Stimulated activated CD4-positive, alpha-beta T cell treated with anti-CD3 and anti-CD28 coated beads, Interleukin-2, amount 100 ng/mL, for 24 hours (primary cell): ENCODE results near the gene STAT5A.
"Not testable (repeated sequence)": the region's sequence is repeated elsewhere in the genome, so short reads cannot be mapped to it uniquely, and the experiment has no call there.

Experiments used
- DNase-seq, 2 donors: peaks; one replicate each; pipeline ENCODE4 v3.0.0-alpha.2; 2020

STAT5A gene

GRCh38 chr17:42286411-42287221 lies 1.7 kb upstream of the STAT5A start:
- DNase-seq = no peak

GRCh38 chr17:42287305-42287976 lies 857 bp upstream of the STAT5A start:
- DNase-seq = peak; percentile 54 to 62

GRCh38 chr17:42288803-42289610 lies 709 bp downstream of the STAT5A start:
- peak; percentile 65 to 68 for DNase-seq

- DNase-seq = peak; percentile 74 to 77
Observed at GRCh38 chr17:42289611-42290181, 1.4 kb downstream of the STAT5A start.

- DNase-seq = no peak
Observed at GRCh38 chr17:42290577-42290976, 2.3 kb downstream of the STAT5A start.

- no peak for DNase-seq
Observed at GRCh38 chr17:42291129-42291528, 2.8 kb downstream of the STAT5A start.

GRCh38 chr17:42294469-42295398 lies 6.4 kb downstream of the STAT5A start:
- no peak for DNase-seq

GRCh38 chr17:42296012-42296411 lies 7.7 kb downstream of the STAT5A start:
- DNase-seq = no peak

GRCh38 chr17:42297775-42298174 lies 9.5 kb downstream of the STAT5A start:
- DNase-seq = not testable (repeated sequence)

GRCh38 chr17:42299361-42299760 lies 11.1 kb downstream of the STAT5A start:
- not testable (repeated sequence) for DNase-seq

- not testable (repeated sequence) for DNase-seq
Observed at GRCh38 chr17:42299913-42300312, 11.6 kb downstream of the STAT5A start.

GRCh38 chr17:42301022-42301421 lies 12.7 kb downstream of the STAT5A start:
- DNase-seq = no peak

GRCh38 chr17:42303694-42304093 lies 15.4 kb downstream of the STAT5A start:
- DNase-seq = no peak

- DNase-seq = no peak
Observed at GRCh38 chr17:42304187-42305030, 16.1 kb downstream of the STAT5A start.

GRCh38 chr17:42305031-42305330 lies 16.7 kb downstream of the STAT5A start:
- DNase-seq = not testable (repeated sequence)

- no peak for DNase-seq
Observed at GRCh38 chr17:42305543-42306384, 17.5 kb downstream of the STAT5A start.

- DNase-seq = no peak
Observed at GRCh38 chr17:42306385-42306667, 18.0 kb downstream of the STAT5A start.

- DNase-seq = no peak
Observed at GRCh38 chr17:42307362-42307927, 19.1 kb downstream of the STAT5A start.

- no peak for DNase-seq
Observed at GRCh38 chr17:42308446-42308845, 20.1 kb downstream of the STAT5A start.

GRCh38 chr17:42309142-42309541 lies 20.8 kb downstream of the STAT5A start:
- DNase-seq = no peak
